ENCODE measurements around the gene TMEM144.

TMEM144 gene

GRCh38 chr4:158193171-158193749, 17.0 kb upstream of the TMEM144 start:
- Histone ChIP-seq H3K27ac (no peak overlapping the region), H3K27me3 (ENCODE audit: insufficient read depth, low read depth, severe bottlenecking) (no peaks in the 10 kb centered on the region), H3K9me3 (ENCODE audit: severe bottlenecking) (no peaks in the 10 kb centered on the region), H3K36me3 (no peaks in the 10 kb centered on the region), H3K4me3 (ENCODE audit: low read depth, low read length) (no peak overlapping the region)
- no peak for DNase-seq
- peak; percentile 57 for TF ChIP-seq CTCF (IDR thresholded peaks at IDR 0.05; ENCODE audit: low read depth, low read length)

GRCh38 chr4:158195297-158195696, 15.0 kb upstream of the TMEM144 start:
- Histone ChIP-seq H3K4me3 (ENCODE audit: low read depth, low read length) (no peak overlapping the region), H3K36me3 (no peaks in the 10 kb centered on the region), H3K27me3 (ENCODE audit: insufficient read depth, low read depth, severe bottlenecking) (no peaks in the 10 kb centered on the region), H3K9me3 (ENCODE audit: severe bottlenecking) (no peaks in the 10 kb centered on the region), H3K27ac (no peak overlapping the region)
- no peak for DNase-seq
- TF ChIP-seq CTCF (IDR thresholded peaks at IDR 0.05; ENCODE audit: low read depth, low read length), result no peak

GRCh38 chr4:158197194-158197776, 13.0 kb upstream of the TMEM144 start:
- Histone ChIP-seq H3K27me3 (ENCODE audit: insufficient read depth, low read depth, severe bottlenecking) (no peaks in the 10 kb centered on the region), H3K4me3 (ENCODE audit: low read depth, low read length) (no peak overlapping the region), H3K36me3 (no peaks in the 10 kb centered on the region), H3K9me3 (ENCODE audit: severe bottlenecking) (no peaks in the 10 kb centered on the region), H3K27ac (no peak overlapping the region)
- no peak for DNase-seq
- TF ChIP-seq CTCF (IDR thresholded peaks at IDR 0.05; ENCODE audit: low read depth, low read length), result no peak

- no peak for DNase-seq
- no peak for TF ChIP-seq CTCF (IDR thresholded peaks at IDR 0.05; ENCODE audit: low read depth, low read length)
- no peak overlapping the region for H3K27ac ChIP-seq
- no peak overlapping the region for H3K4me3 ChIP-seq (ENCODE audit: low read depth, low read length)
- no peaks in the 10 kb centered on the region for H3K9me3 ChIP-seq (ENCODE audit: severe bottlenecking)
- no peaks in the 10 kb centered on the region for H3K36me3 ChIP-seq
- no peaks in the 10 kb centered on the region for H3K27me3 ChIP-seq (ENCODE audit: insufficient read depth, low read depth, severe bottlenecking)
Observed at GRCh38 chr4:158200214-158200613, 10.1 kb upstream of the TMEM144 start.

- no peak overlapping the region for H3K4me3 ChIP-seq (ENCODE audit: low read depth, low read length)
- DNase-seq, result no peak
- H3K9me3 ChIP-seq (ENCODE audit: severe bottlenecking), result no peaks in the 10 kb centered on the region
- no peak for TF ChIP-seq CTCF (IDR thresholded peaks at IDR 0.05; ENCODE audit: low read depth, low read length)
- no peaks in the 10 kb centered on the region for H3K36me3 ChIP-seq
- H3K27ac ChIP-seq, result no peak overlapping the region
- H3K27me3 ChIP-seq (ENCODE audit: insufficient read depth, low read depth, severe bottlenecking), result no peaks in the 10 kb centered on the region
Observed at GRCh38 chr4:158201322-158201721, 9.0 kb upstream of the TMEM144 start.

- no peak for DNase-seq
- no peaks in the 10 kb centered on the region for H3K27me3 ChIP-seq (ENCODE audit: insufficient read depth, low read depth, severe bottlenecking)
Observed at GRCh38 chr4:158201876-158202275, 8.4 kb upstream of the TMEM144 start.

More at GRCh38 chr4:158201876-158202275, 8.4 kb upstream of the TMEM144 start:
- no peak for TF ChIP-seq CTCF (IDR thresholded peaks at IDR 0.05; ENCODE audit: low read depth, low read length)
- H3K4me3 ChIP-seq (ENCODE audit: low read depth, low read length), result no peak overlapping the region
- no peaks in the 10 kb centered on the region for H3K36me3 ChIP-seq
- H3K27ac ChIP-seq, result no peak overlapping the region
- no peaks in the 10 kb centered on the region for H3K9me3 ChIP-seq (ENCODE audit: severe bottlenecking)

Measured in WERI-Rb-1 (cell line).